Measurements from ENCODE around the gene ANKRD31. TPM values are rescaled to one million over a fixed set of nuclear protein-coding genes. Genes with fewer than 3 reads are reported as not detected.
A peak's percentile ranks its signal among the peaks of the same experiment; 100 is the strongest.

Gene ANKRD31
- total RNA-seq, 2 donors from 2014 or later: 0.34 to 0.47 TPM

- ATAC-seq: peak in 1 of 2 donors; percentile 23
- DNase-seq (ENCODE audit: low spot score in 2 of 2): no peak
- peaks cover 27 to 41% of the 10 kb centered on the region in 2 donors for H3K36me3 Mint-ChIP-seq
- peaks cover 0 to 5% of the 10 kb centered on the region in 2 donors for H3K9me3 Mint-ChIP-seq
- H3K27ac Mint-ChIP-seq: no peak overlapping the region
These were observed 192.3 kb downstream of the ANKRD31 start for GRCh38 chr5:75044406-75044805.

- no peak for ATAC-seq
- no peak for DNase-seq (ENCODE audit: low spot score in 2 of 2)
- H3K27ac Mint-ChIP-seq: no peak overlapping the region
- H3K9me3 Mint-ChIP-seq: peaks cover 0 to 5% of the 10 kb centered on the region in 2 donors
- H3K36me3 Mint-ChIP-seq: peaks cover 27 to 41% of the 10 kb centered on the region in 2 donors
These were observed 192.9 kb downstream of the ANKRD31 start for GRCh38 chr5:75043633-75044264.

- Mint-ChIP-seq H3K36me3 (peaks cover 27 to 41% of the 10 kb centered on the region in 2 donors), H3K9me3 (peaks cover 0 to 5% of the 10 kb centered on the region in 2 donors), H3K27ac (no peak overlapping the region)
- DNase-seq (ENCODE audit: low spot score in 2 of 2) (no peak), ATAC-seq (no peak)
These were observed 194.2 kb downstream of the ANKRD31 start for GRCh38 chr5:75042522-75042921.

GRCh38 chr5:75040973-75041372 is 195.7 kb downstream of the ANKRD31 start:
- H3K36me3 Mint-ChIP-seq: peaks cover 27 to 36% of the 10 kb centered on the region in 2 donors
- ATAC-seq (no peak), DNase-seq (ENCODE audit: low spot score in 2 of 2) (no peak)
- H3K9me3 Mint-ChIP-seq: peaks cover 0 to 5% of the 10 kb centered on the region in 2 donors
- H3K27ac Mint-ChIP-seq: no peak overlapping the region

GRCh38 chr5:75037106-75037505 is 199.6 kb downstream of the ANKRD31 start:
- H3K36me3 Mint-ChIP-seq: peaks cover 12 to 13% of the 10 kb centered on the region in 2 donors
- H3K27ac Mint-ChIP-seq: no peak overlapping the region
- H3K9me3 Mint-ChIP-seq: peaks cover 0 to 5% of the 10 kb centered on the region in 2 donors
- ATAC-seq (peak; percentile 84 to 90), DNase-seq (ENCODE audit: low spot score in 2 of 2) (peak in 1 of 2 donors; percentile 19)

GRCh38 chr5:75034137-75034739 is 202.4 kb downstream of the ANKRD31 start:
- no peak overlapping the region for H3K27ac Mint-ChIP-seq
- ATAC-seq (peak; percentile 37 to 56), DNase-seq (ENCODE audit: low spot score in 2 of 2) (no peak)
- peaks cover 0 to 6% of the 10 kb centered on the region in 2 donors for H3K9me3 Mint-ChIP-seq
- H3K36me3 Mint-ChIP-seq: peaks cover 0 to 6% of the 10 kb centered on the region in 2 donors

GRCh38 chr5:75031366-75031765 is 205.3 kb downstream of the ANKRD31 start:
- H3K9me3 Mint-ChIP-seq: peaks cover 0 to 6% of the 10 kb centered on the region in 2 donors

GRCh38 chr5:75028090-75028489 is 208.6 kb downstream of the ANKRD31 start:
- peaks cover 0 to 6% of the 10 kb centered on the region in 2 donors for H3K9me3 Mint-ChIP-seq
- H3K36me3 Mint-ChIP-seq: no peaks in the 10 kb centered on the region
- ATAC-seq (peak; percentile 60 to 85), DNase-seq (ENCODE audit: low spot score in 2 of 2) (no peak)
- H3K27ac Mint-ChIP-seq: peak overlapping the region in 1 of 2 donors; percentile 75

More at GRCh38 chr5:75031366-75031765, 205.3 kb downstream of the ANKRD31 start:
- Mint-ChIP-seq H3K27ac (peak overlapping the region in 1 of 2 donors; percentile 24), H3K36me3 (peaks cover 0 to 6% of the 10 kb centered on the region in 2 donors)
- ATAC-seq: no peak
- no peak for DNase-seq (ENCODE audit: low spot score in 2 of 2)

- DNase-seq (ENCODE audit: low spot score in 2 of 2) (no peak), ATAC-seq (peak; percentile 86 to 90)
- no peaks in the 10 kb centered on the region for H3K36me3 Mint-ChIP-seq
- no peaks in the 10 kb centered on the region for H3K9me3 Mint-ChIP-seq
- H3K27ac Mint-ChIP-seq: peak overlapping the region in 1 of 2 donors; percentile 61
These were observed 213.1 kb downstream of the ANKRD31 start for GRCh38 chr5:75023368-75024159.

- ATAC-seq: no peak
- no peak for DNase-seq (ENCODE audit: low spot score in 2 of 2)
- Mint-ChIP-seq H3K9me3 (no peaks in the 10 kb centered on the region), H3K36me3 (no peaks in the 10 kb centered on the region), H3K27ac (no peak overlapping the region)
These were observed 214.9 kb downstream of the ANKRD31 start for GRCh38 chr5:75021800-75022199.

- no peak overlapping the region for H3K27ac Mint-ChIP-seq
- DNase-seq (ENCODE audit: low spot score in 2 of 2): no peak
- no peak for ATAC-seq
- H3K9me3 Mint-ChIP-seq: no peaks in the 10 kb centered on the region
- no peaks in the 10 kb centered on the region for H3K36me3 Mint-ChIP-seq
These were observed 215.5 kb downstream of the ANKRD31 start for GRCh38 chr5:75021219-75021618.

- DNase-seq (ENCODE audit: low spot score in 2 of 2) (no peak), ATAC-seq (no peak)
- no peaks in the 10 kb centered on the region for H3K36me3 Mint-ChIP-seq
- no peaks in the 10 kb centered on the region for H3K9me3 Mint-ChIP-seq
- no peak overlapping the region for H3K27ac Mint-ChIP-seq
These were observed 216.5 kb downstream of the ANKRD31 start for GRCh38 chr5:75020016-75020656.

- no peaks in the 10 kb centered on the region for H3K9me3 Mint-ChIP-seq
- no peak overlapping the region for H3K27ac Mint-ChIP-seq
- H3K36me3 Mint-ChIP-seq: no peaks in the 10 kb centered on the region
- no peak for ATAC-seq
- no peak for DNase-seq (ENCODE audit: low spot score in 2 of 2)
These were observed 217.7 kb downstream of the ANKRD31 start for GRCh38 chr5:75018805-75019587.

All from activated naive CD4-positive, alpha-beta T cell treated with anti-CD3 and anti-CD28 coated beads, Interleukin-2, amount 50 U/mL, for 72 hours (primary cell).